Astrocyte (in vitro differentiated cells and primary cell): Measurements from ENCODE around the gene BBIP1. TPM values are rescaled to one million over a fixed set of nuclear protein-coding genes. Genes with fewer than 3 reads are reported as not detected.

Experiments used
- DNase-seq: peaks from one replicate; pipeline ENCODE4 v3.0.0-alpha.2; 2010; ENCODE audit warnings: low read depth
- FAIRE-seq: peaks from 2 replicates; lab custom pipeline; 2011; peaks lifted over from hg19 to GRCh38; lab: Jason Lieb, UNC
- H2AFZ ChIP-seq: 2 replicates; pipeline ENCODE4 v1.6.0; 2012; ENCODE audit warnings: low read depth, low read length, inconsistent platforms
- H3K27ac ChIP-seq: 2 replicates; pipeline ENCODE4 v1.5.1; 2011; ENCODE audit warnings: low read depth, low read length, inconsistent platforms
- H3K27me3 ChIP-seq: 2 replicates; pipeline ENCODE4 v1.6.0; 2011; ENCODE audit warnings: low read length, inconsistent platforms; ENCODE audit not compliant: insufficient read depth
- H3K36me3 ChIP-seq: 2 replicates; pipeline ENCODE4 v1.5.1; 2011; ENCODE audit warnings: low read length, inconsistent platforms; ENCODE audit not compliant: insufficient read depth
- H3K4me1 ChIP-seq: 2 replicates; pipeline ENCODE4 v1.5.1; 2011; ENCODE audit warnings: low read length, inconsistent platforms; ENCODE audit not compliant: insufficient read depth
- H3K4me2 ChIP-seq: 2 replicates; pipeline ENCODE4 v1.6.0; 2012; ENCODE audit warnings: low read length, inconsistent platforms
- H3K4me3 ChIP-seq: 2 replicates; pipeline ENCODE4 v1.5.1; 2011; ENCODE audit warnings: low read depth, mild to moderate bottlenecking, low read length, inconsistent platforms; ENCODE audit not compliant: insufficient read depth
- H3K79me2 ChIP-seq: 2 replicates; pipeline ENCODE4 v1.6.0; 2012; ENCODE audit warnings: mild to moderate bottlenecking, low read length, inconsistent platforms; ENCODE audit not compliant: insufficient read depth
- H3K9ac ChIP-seq: 2 replicates; pipeline ENCODE4 v1.6.0; 2012; ENCODE audit warnings: mild to moderate bottlenecking, low read length, inconsistent platforms
- H3K9me3 ChIP-seq: 2 replicates; pipeline ENCODE4 v1.5.1; 2012; ENCODE audit warnings: low read depth, mild to moderate bottlenecking, low read length, inconsistent platforms; ENCODE audit not compliant: insufficient read depth
- H4K20me1 ChIP-seq: 2 replicates; pipeline ENCODE4 v1.6.0; 2012; ENCODE audit warnings: low read length, inconsistent platforms; ENCODE audit not compliant: insufficient read depth
- H3K27ac Mint-ChIP-seq: one replicate; pipeline ENCODE4 v1.8.0; 2021; ENCODE audit warnings: mild to moderate bottlenecking, mixed read lengths; ENCODE audit not compliant: unreplicated experiment
- H3K27me3 Mint-ChIP-seq: one replicate; pipeline ENCODE4 v1.8.0; 2021; ENCODE audit warnings: low read depth, mixed read lengths; ENCODE audit not compliant: unreplicated experiment
- H3K36me3 Mint-ChIP-seq: one replicate; pipeline ENCODE4 v1.8.0; 2021; ENCODE audit warnings: low read depth, mixed read lengths; ENCODE audit not compliant: unreplicated experiment
- H3K4me1 Mint-ChIP-seq: one replicate; pipeline ENCODE4 v1.8.0; 2021; ENCODE audit warnings: low read depth, mixed read lengths; ENCODE audit not compliant: unreplicated experiment
- H3K4me3 Mint-ChIP-seq: one replicate; pipeline ENCODE4 v1.8.0; 2021; ENCODE audit warnings: mild to moderate bottlenecking, moderate library complexity, mixed read lengths; ENCODE audit not compliant: unreplicated experiment
- H3K9me3 Mint-ChIP-seq: one replicate; pipeline ENCODE4 v1.8.0; 2021; ENCODE audit warnings: mild to moderate bottlenecking, mixed read lengths; ENCODE audit not compliant: unreplicated experiment
- CTCF ChIP-seq: IDR thresholded peaks from 2 replicates; pipeline ENCODE4 v1.5.1; 2011; ENCODE audit warnings: low read depth, mild to moderate bottlenecking, inconsistent platforms, low read length, moderate library complexity; ENCODE audit not compliant: insufficient read depth
- EZH2 ChIP-seq: IDR thresholded peaks from 2 replicates; pipeline ENCODE4 v1.6.1; 2012; ENCODE audit warnings: mild to moderate bottlenecking, low read length, inconsistent platforms; ENCODE audit not compliant: insufficient read depth
- total RNA-seq: library from RNA; stranded (reverse); gene quantifications from 2 replicates; pipeline ENCODE4 v1.2.1, GENCODE V29; 2021

Gene BBIP1
- total RNA-seq, 1 donor from 2014 or later, result 24.1 TPM

- no peaks in the 10 kb centered on the region for H3K79me2 ChIP-seq
- H3K4me3 ChIP-seq, result no peak overlapping the region
- Mint-ChIP-seq H3K4me3 (no peak overlapping the region), H3K27me3 (peaks cover 2% of the 10 kb centered on the region), H3K36me3 (no peaks in the 10 kb centered on the region), H3K27ac (no peak overlapping the region), H3K4me1 (peaks cover 25% of the 10 kb centered on the region), H3K9me3 (no peaks in the 10 kb centered on the region)
- no peaks in the 10 kb centered on the region for H3K27me3 ChIP-seq
- FAIRE-seq (no peak), DNase-seq (no peak)
- H2AFZ ChIP-seq, result no peak overlapping the region
- H3K9me3 ChIP-seq, result no peaks in the 10 kb centered on the region
- no peaks in the 10 kb centered on the region for H3K36me3 ChIP-seq
- no peak for TF ChIP-seq EZH2
- no peak for TF ChIP-seq CTCF
- no peaks in the 10 kb centered on the region for H4K20me1 ChIP-seq
- no peak overlapping the region for H3K9ac ChIP-seq
- peaks cover 6% of the 10 kb centered on the region for H3K4me1 ChIP-seq
- H3K27ac ChIP-seq, result no peak overlapping the region
- H3K4me2 ChIP-seq, result no peak overlapping the region
Observed at GRCh38 chr10:110863956-110864355, 55.0 kb downstream of the BBIP1 start.

GRCh38 chr10:110863361-110863760 lies 55.6 kb downstream of the BBIP1 start:
- Histone ChIP-seq H4K20me1 (no peaks in the 10 kb centered on the region), H3K79me2 (no peaks in the 10 kb centered on the region), H3K4me3 (no peak overlapping the region), H3K27ac (no peak overlapping the region), H2AFZ (no peak overlapping the region), H3K9me3 (no peaks in the 10 kb centered on the region), H3K36me3 (no peaks in the 10 kb centered on the region), H3K4me1 (peaks cover 6% of the 10 kb centered on the region), H3K27me3 (no peaks in the 10 kb centered on the region), H3K4me2 (no peak overlapping the region), H3K9ac (no peak overlapping the region)
- peaks cover 25% of the 10 kb centered on the region for H3K4me1 Mint-ChIP-seq
- no peak overlapping the region for H3K4me3 Mint-ChIP-seq
- H3K27ac Mint-ChIP-seq, result no peak overlapping the region
- H3K27me3 Mint-ChIP-seq, result peaks cover 2% of the 10 kb centered on the region
- no peaks in the 10 kb centered on the region for H3K36me3 Mint-ChIP-seq
- no peak for FAIRE-seq
- TF ChIP-seq EZH2, result no peak
- no peak for TF ChIP-seq CTCF
- H3K9me3 Mint-ChIP-seq, result no peaks in the 10 kb centered on the region
- DNase-seq, result no peak

GRCh38 chr10:110862961-110863360 lies 56.0 kb downstream of the BBIP1 start:
- FAIRE-seq (no peak), DNase-seq (no peak)
- no peak overlapping the region for H3K27ac ChIP-seq
- no peaks in the 10 kb centered on the region for H3K79me2 ChIP-seq
- H3K36me3 ChIP-seq, result no peaks in the 10 kb centered on the region
- no peaks in the 10 kb centered on the region for H4K20me1 ChIP-seq
- Mint-ChIP-seq H3K4me1 (peaks cover 25% of the 10 kb centered on the region), H3K36me3 (no peaks in the 10 kb centered on the region), H3K9me3 (no peaks in the 10 kb centered on the region), H3K27me3 (peaks cover 2% of the 10 kb centered on the region), H3K27ac (no peak overlapping the region), H3K4me3 (no peak overlapping the region)
- H3K27me3 ChIP-seq, result no peaks in the 10 kb centered on the region
- H3K4me2 ChIP-seq, result no peak overlapping the region
- H3K4me1 ChIP-seq, result peaks cover 6% of the 10 kb centered on the region
- TF ChIP-seq EZH2 (no peak), CTCF (no peak)
- H3K9ac ChIP-seq, result no peak overlapping the region
- no peak overlapping the region for H2AFZ ChIP-seq
- no peaks in the 10 kb centered on the region for H3K9me3 ChIP-seq
- H3K4me3 ChIP-seq, result no peak overlapping the region
